ENCODE results near the gene MDFIC2.

DNA sequence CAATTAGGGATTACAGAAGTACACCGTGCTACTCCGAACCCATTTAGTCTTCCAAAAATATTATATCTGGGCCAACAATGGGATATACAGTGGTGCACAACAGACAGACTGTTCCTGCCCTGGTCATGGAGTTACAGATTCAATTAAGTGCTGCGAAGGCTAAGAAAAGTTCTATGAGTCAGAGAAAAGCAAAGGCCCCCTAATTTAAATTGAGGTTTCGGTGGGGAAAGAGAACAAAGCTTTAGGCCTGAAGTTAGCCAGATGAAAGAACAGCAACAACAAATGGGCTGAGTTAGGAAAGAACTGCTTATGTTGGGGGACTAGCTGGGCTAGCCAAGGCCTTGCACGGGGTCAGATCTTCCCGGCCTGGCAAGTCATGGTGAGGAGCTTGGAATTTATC lies 131.8 kb downstream of the MDFIC2 start:
- no peak for TF ChIP-seq SIN3A (IDR thresholded peaks at IDR 0.05; ENCODE audit: borderline replicate concordance, low read depth, low read length)
- TF ChIP-seq NRF1 (IDR thresholded peaks at IDR 0.05; ENCODE audit: low read depth, low read length): no peak
- no peak for TF ChIP-seq POLR2AphosphoS5 (IDR thresholded peaks at IDR 0.05; ENCODE audit: low read depth, low read length)
- TF ChIP-seq CTCF (IDR thresholded peaks at IDR 0.05): no peak
- no peak for TF ChIP-seq SMC3 (IDR thresholded peaks at IDR 0.05; ENCODE audit: low read depth, low read length)
- no peak for TF ChIP-seq TAF1 (IDR thresholded peaks at IDR 0.05; ENCODE audit: borderline replicate concordance, low read depth, low read length)
- TF ChIP-seq MEF2A (IDR thresholded peaks at IDR 0.05; ENCODE audit: borderline replicate concordance, low read depth): no peak

Data from SK-N-SH (cell line).